Effector memory CD8-positive, alpha-beta T cell (primary cell): Measurements from ENCODE around the gene MRPS14.

Experiments used
- ATAC-seq: fragments of 150-1000 bp; cut with Tn5 transposase; replicated peaks from 2 replicates; pipeline ENCODE4 v1.10.0; 2021; ENCODE audit warnings: mild to moderate bottlenecking, moderate library complexity
- DNase-seq, 3 experiments: peaks; one replicate each; pipeline ENCODE4 v3.0.0; 2021
- H3K27ac Mint-ChIP-seq, 2 donors: one replicate each; pipeline ENCODE4 v1.8.0; 2022; ENCODE audit warnings: mild to moderate bottlenecking in 2 of 2, mixed read lengths in 2 of 2, moderate library complexity in 2 of 2
- H3K27me3 Mint-ChIP-seq, 2 donors: one replicate each; pipeline ENCODE4 v1.8.0; 2022; ENCODE audit warnings: mixed read lengths in 2 of 2
- H3K36me3 Mint-ChIP-seq: one replicate; pipeline ENCODE4 v1.8.0; 2022; ENCODE audit warnings: mild to moderate bottlenecking, moderate library complexity, mixed read lengths; ENCODE audit not compliant: insufficient read depth
- H3K4me1 Mint-ChIP-seq, 2 donors: one replicate each; pipeline ENCODE4 v1.8.0; 2022; ENCODE audit warnings: low read depth in 2 of 2, mixed read lengths in 2 of 2
- H3K4me3 Mint-ChIP-seq, 2 donors: one replicate each; pipeline ENCODE4 v1.8.0; 2022; ENCODE audit warnings: mild to moderate bottlenecking in 2 of 2, mixed read lengths in 2 of 2, moderate library complexity in 2 of 2
- H3K9me3 Mint-ChIP-seq, 2 donors: one replicate each; pipeline ENCODE4 v1.8.0; 2022; ENCODE audit warnings: mixed read lengths in 2 of 2

Gene MRPS14

DNA sequence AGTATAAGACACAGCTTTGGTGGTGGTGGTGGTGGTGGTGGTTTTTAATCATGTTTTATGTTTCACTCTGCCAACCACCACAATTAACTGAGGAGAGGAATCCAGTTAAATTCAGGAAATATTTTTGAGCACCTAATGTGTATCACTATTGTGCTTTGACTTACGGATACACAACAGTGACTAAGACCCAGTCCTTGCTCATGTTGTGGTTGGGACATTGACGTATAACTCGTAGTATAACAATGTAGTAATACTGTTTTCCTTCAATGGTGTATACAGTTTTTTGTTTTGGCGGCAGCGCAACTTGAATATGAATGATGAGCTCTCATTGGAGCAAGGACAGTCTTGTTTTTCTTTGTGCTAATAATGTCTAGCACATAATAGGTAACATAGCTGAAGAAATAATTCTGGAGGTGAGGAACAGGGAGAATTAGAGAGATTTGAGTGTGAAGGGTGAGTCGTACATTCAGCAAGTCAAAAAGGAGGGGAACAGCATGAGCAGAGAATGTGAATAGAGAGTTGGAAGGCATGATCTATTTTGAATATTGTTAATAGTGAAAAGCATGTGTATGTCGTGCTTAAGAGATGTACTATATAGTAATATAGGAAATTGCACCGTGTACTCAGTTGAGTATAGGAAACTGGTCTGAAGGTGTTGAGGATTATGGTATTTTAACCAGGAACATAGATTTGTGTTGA, 18.0 kb downstream of the MRPS14 start:
- DNase-seq (no peak), ATAC-seq (no peak)
- H3K4me1 Mint-ChIP-seq = peaks cover 24 to 50% of the 10 kb centered on the region in 2 donors
- peak overlapping the region in 1 of 2 donors; percentile 33 for H3K27ac Mint-ChIP-seq
- H3K36me3 Mint-ChIP-seq = peaks cover 29% of the 10 kb centered on the region
- no peaks in the 10 kb centered on the region for H3K27me3 Mint-ChIP-seq
- H3K9me3 Mint-ChIP-seq = no peaks in the 10 kb centered on the region
- no peak overlapping the region for H3K4me3 Mint-ChIP-seq

GRCh38 chr1:175003521-175003920, 19.7 kb downstream of the MRPS14 start:
- H3K36me3 Mint-ChIP-seq = peaks cover 15% of the 10 kb centered on the region
- H3K9me3 Mint-ChIP-seq = no peaks in the 10 kb centered on the region
- no peak for ATAC-seq
- DNase-seq = no peak
- peak overlapping the region; percentile 6 to 47 for H3K27ac Mint-ChIP-seq
- no peaks in the 10 kb centered on the region for H3K27me3 Mint-ChIP-seq
- peaks cover 23 to 46% of the 10 kb centered on the region in 2 donors for H3K4me1 Mint-ChIP-seq
- no peak overlapping the region for H3K4me3 Mint-ChIP-seq

DNA sequence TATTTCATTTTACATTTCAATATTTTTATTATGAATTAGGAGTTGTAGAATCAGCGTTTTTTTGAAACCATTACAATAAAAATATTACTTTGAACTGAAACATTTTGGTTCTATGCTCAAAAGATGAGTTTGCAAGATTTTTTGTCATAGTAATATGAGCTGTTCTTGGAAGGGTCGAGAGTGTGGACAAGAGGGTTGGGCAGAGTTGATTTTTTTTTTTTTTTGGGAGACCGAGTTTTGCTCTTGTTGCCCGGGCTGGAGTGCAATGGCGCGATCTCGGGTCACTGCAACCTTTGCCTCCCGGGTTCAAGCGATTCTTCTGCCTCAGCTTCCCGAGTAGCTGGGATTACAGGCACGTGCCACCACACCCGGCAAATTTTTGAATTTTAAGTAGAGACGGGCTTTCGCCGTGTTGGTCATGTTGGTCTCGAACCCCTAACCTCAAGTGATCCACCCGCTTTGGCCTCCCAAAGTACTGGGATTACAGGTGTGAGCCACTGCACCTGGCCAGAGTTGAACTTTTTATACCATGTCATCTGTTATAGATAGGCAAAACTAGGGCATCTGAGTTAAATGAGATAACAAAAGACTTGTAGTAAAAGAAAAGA, 20.2 kb downstream of the MRPS14 start:
- no peaks in the 10 kb centered on the region for H3K9me3 Mint-ChIP-seq
- peaks cover 23 to 44% of the 10 kb centered on the region in 2 donors for H3K4me1 Mint-ChIP-seq
- peak overlapping the region; percentile 6 to 47 for H3K27ac Mint-ChIP-seq
- DNase-seq (no peak), ATAC-seq (no peak)
- H3K4me3 Mint-ChIP-seq = no peak overlapping the region
- H3K27me3 Mint-ChIP-seq = no peaks in the 10 kb centered on the region
- H3K36me3 Mint-ChIP-seq = peaks cover 13% of the 10 kb centered on the region

- H3K27me3 Mint-ChIP-seq = no peaks in the 10 kb centered on the region
- H3K4me3 Mint-ChIP-seq = no peak overlapping the region
- ATAC-seq (no peak), DNase-seq (no peak)
- H3K27ac Mint-ChIP-seq = no peak overlapping the region
- H3K4me1 Mint-ChIP-seq = peaks cover 24 to 49% of the 10 kb centered on the region in 2 donors
- H3K9me3 Mint-ChIP-seq = no peaks in the 10 kb centered on the region
- H3K36me3 Mint-ChIP-seq = peaks cover 16% of the 10 kb centered on the region
Observed at GRCh38 chr1:175000697-175001187, 22.5 kb downstream of the MRPS14 start.

DNA sequence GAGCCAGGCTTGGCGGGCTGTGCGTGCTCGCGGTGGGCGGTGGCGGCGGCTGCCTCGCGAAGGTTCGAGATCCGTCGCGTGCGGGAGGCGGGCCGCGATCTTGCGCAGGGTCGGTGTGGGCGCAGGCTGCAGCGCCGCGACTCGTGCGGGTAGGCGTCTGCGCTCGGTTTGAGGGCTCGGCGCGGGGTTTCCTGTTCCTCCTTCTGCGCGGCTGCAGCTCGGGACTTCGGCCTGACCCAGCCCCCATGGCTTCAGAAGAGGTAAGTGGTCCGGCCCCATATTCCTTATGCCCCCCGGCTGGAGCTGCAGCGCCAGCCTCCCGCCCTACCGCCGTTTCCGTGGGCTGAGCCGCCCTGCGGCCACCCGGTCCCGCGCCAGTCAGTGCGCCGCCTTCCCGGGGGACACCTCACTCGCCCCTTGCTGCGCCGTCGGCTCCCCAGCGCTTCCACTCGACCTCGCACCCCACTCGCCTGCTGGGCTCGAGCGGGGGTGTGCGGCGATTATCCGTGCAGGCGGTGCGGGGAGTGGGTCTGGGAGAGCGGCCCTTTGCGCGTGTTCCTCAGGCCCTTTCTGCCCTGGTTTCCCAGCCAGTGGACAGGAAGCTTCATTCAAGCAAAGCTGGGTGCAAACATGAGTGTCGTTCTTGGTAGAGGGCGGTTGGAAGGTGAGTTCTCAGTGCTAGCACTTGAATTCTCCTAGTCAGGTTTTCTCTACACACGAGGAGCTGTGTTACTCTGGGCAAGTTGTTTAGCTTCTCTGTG, 23.1 kb downstream of the MRPS14 start, which contains the start of gene CACYBP:
CACYBP (plus strand) TSS at position 12 of the 761 bp plus-strand sequence; CDS start at position 246, 234 bp downstream.
- peaks cover 13% of the 10 kb centered on the region for H3K36me3 Mint-ChIP-seq

GRCh38 chr1:174999216-174999935, 23.8 kb downstream of the MRPS14 start:
- peak; percentile 93 to 96 (median 94) for DNase-seq
- H3K4me1 Mint-ChIP-seq = peaks cover 20 to 41% of the 10 kb centered on the region in 2 donors
- no peaks in the 10 kb centered on the region for H3K9me3 Mint-ChIP-seq
- H3K36me3 Mint-ChIP-seq = peaks cover 17% of the 10 kb centered on the region
- peak; percentile 73 for ATAC-seq
- no peak overlapping the region for H3K27ac Mint-ChIP-seq
- no peak overlapping the region for H3K4me3 Mint-ChIP-seq
- H3K27me3 Mint-ChIP-seq = no peaks in the 10 kb centered on the region

More for the DNA sequence above, 23.1 kb downstream of the MRPS14 start, which contains the start of gene CACYBP:
- DNase-seq (peak in 1 of 3 experiments; percentile 33), ATAC-seq (peak; percentile 3)
- no peaks in the 10 kb centered on the region for H3K9me3 Mint-ChIP-seq
- no peak within 1 kb of the TSS for H3K4me3 Mint-ChIP-seq
- H3K27me3 Mint-ChIP-seq = no peaks in the 10 kb centered on the region
- no peak within 1 kb of the TSS for H3K27ac Mint-ChIP-seq
- H3K4me1 Mint-ChIP-seq = peaks cover 22 to 43% of the 10 kb centered on the region in 2 donors

DNA sequence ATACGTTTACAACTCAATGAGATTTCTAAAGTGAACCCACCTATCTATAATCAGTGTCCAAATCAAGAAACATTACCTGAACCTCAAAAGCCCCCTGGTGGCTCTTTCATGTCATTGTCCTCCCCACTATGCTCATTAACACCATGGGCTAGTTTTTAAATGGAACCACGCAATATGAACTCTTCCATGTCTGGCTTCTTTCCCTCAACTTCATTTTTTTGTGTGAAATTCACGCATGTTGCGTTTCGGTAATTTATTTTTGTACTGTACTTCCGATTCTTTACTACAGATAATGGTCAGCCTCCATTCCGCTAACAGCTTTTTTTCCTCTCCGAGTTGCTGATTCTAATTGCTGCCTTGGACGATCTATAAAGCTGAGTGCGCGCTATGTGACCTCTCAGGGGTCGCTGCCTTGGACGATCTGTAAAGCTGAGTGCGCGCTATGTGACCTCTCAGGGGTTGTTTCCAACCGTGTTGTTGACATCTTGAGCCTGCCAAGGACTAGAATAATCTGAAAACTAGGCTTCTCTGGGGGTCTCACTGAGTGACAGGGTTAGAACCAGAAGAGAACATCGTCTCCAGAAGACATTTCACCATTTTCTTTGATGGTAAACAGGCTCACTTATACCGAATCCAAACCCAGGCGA, 24.5 kb downstream of the MRPS14 start:
- ATAC-seq (peak; percentile 9), DNase-seq (peak; percentile 43 to 47 (median 44))
- Mint-ChIP-seq H3K27ac (no peak overlapping the region), H3K27me3 (no peaks in the 10 kb centered on the region), H3K36me3 (peaks cover 17% of the 10 kb centered on the region), H3K9me3 (no peaks in the 10 kb centered on the region), H3K4me1 (peaks cover 19 to 40% of the 10 kb centered on the region in 2 donors), H3K4me3 (no peak overlapping the region)

GRCh38 chr1:174997041-174997440, 26.2 kb downstream of the MRPS14 start:
- ATAC-seq (no peak), DNase-seq (no peak)
- peak overlapping the region in 1 of 2 donors; percentile 2 for H3K27ac Mint-ChIP-seq
- H3K36me3 Mint-ChIP-seq = peaks cover 17% of the 10 kb centered on the region
- H3K4me3 Mint-ChIP-seq = no peak overlapping the region
- H3K9me3 Mint-ChIP-seq = no peaks in the 10 kb centered on the region
- no peaks in the 10 kb centered on the region for H3K27me3 Mint-ChIP-seq
- peaks cover 14 to 28% of the 10 kb centered on the region in 2 donors for H3K4me1 Mint-ChIP-seq

- DNase-seq (no peak), ATAC-seq (no peak)
- Mint-ChIP-seq H3K4me1 (peaks cover 11 to 24% of the 10 kb centered on the region in 2 donors), H3K9me3 (no peaks in the 10 kb centered on the region), H3K27ac (peak overlapping the region in 1 of 2 donors; percentile 52), H3K36me3 (peaks cover 17% of the 10 kb centered on the region), H3K27me3 (no peaks in the 10 kb centered on the region), H3K4me3 (no peak overlapping the region)
Observed at GRCh38 chr1:174996476-174996875, 26.7 kb downstream of the MRPS14 start.

DNA sequence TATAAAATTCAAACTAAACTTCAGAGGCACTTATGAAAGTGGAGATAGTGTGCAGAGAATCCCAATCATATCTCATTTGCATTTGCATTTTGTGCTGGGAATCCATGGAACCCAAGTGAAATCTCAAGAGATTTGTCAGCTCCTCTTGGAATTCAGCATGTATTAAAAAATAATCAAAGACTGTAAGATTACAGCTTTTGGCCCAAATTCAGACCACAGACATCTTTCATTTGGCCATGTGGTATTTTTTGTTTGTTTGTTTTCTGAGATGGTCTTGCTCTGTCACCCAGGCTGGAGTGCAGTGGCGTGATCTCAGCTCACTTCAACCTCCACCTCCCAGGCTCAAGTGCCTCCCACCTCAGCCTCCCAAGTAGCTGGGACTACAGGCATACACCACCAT, 27.3 kb downstream of the MRPS14 start:
- Mint-ChIP-seq H3K4me3 (no peak overlapping the region), H3K36me3 (peaks cover 17% of the 10 kb centered on the region), H3K27ac (no peak overlapping the region), H3K4me1 (peaks cover 7 to 19% of the 10 kb centered on the region in 2 donors), H3K9me3 (no peaks in the 10 kb centered on the region), H3K27me3 (no peaks in the 10 kb centered on the region)
- no peak for ATAC-seq
- no peak for DNase-seq

GRCh38 chr1:174995121-174995520, 28.1 kb downstream of the MRPS14 start:
- Mint-ChIP-seq H3K4me1 (peaks cover 1 to 16% of the 10 kb centered on the region in 2 donors), H3K9me3 (no peaks in the 10 kb centered on the region), H3K27me3 (no peaks in the 10 kb centered on the region), H3K36me3 (peaks cover 12% of the 10 kb centered on the region), H3K4me3 (no peak overlapping the region), H3K27ac (peak overlapping the region in 1 of 2 donors; percentile 41)
- ATAC-seq (no peak), DNase-seq (no peak)

GRCh38 chr1:174991473-174991872, 31.8 kb downstream of the MRPS14 start:
- no peaks in the 10 kb centered on the region for H3K9me3 Mint-ChIP-seq
- no peak overlapping the region for H3K27ac Mint-ChIP-seq
- H3K36me3 Mint-ChIP-seq = peaks cover 18% of the 10 kb centered on the region
- no peak for ATAC-seq
- no peak for DNase-seq
- no peaks in the 10 kb centered on the region for H3K27me3 Mint-ChIP-seq
- H3K4me1 Mint-ChIP-seq = peaks cover 13 to 23% of the 10 kb centered on the region in 2 donors
- H3K4me3 Mint-ChIP-seq = no peak overlapping the region
